ENCODE results near the gene CCDC69.

CCDC69 gene

DNA sequence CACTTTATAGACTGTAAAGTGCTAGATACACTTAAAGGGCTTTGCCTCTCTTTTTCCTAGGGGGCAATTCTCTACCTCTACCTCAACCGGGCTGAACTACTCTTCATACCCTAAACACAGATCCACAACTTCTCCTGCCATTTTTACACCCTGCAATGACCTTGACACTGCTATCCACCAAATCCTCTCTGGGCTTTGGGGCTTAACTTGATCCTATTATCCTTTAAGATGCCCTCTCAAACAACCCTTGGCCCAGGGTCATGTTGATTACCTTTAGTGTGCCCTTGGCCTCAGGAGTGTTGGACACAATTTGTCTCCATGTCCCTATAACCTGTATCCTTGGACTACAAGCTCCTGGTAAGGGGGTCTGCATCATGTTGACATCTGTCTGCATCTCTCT is 85.8 kb downstream of the CCDC69 start:
- DNase-seq: no peak

DNA sequence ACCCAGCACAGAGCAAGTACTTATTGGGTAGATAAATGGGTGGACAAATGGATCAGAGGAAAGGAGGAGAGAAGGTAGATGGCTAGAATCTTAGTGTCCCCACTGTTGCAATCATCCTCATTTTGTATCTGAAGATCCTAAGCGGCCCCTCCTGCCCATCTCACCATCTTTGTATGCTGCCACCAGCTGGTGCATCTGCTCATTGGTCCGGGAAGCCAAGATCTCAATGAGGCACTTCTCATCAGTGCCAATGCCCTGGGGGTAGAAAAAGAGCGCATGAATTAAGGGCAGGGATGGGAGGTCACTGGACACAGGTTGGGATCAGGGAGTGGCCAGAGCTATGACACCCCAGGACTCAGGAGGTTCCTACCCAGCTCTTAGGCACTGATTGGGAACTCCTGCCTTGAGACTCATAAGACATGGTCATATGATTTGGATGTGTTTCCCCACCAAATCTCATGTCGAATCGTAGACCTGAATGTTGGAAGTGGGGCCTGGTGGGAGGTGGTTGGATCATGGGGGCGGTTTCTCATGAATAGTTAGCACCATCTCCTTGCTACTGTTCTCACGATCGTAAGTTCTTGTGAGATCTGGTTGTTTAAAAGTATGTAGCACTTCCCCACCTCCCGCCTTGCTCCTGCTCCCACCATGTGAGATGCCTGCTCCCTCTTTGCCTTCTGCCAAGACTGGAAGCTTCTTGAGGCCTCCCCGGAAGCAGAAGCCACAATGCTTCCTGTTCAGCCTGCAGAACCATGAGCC is 86.6 kb downstream of the CCDC69 start:
- no peak for DNase-seq

GRCh38 chr5:151134228-151134627 is 89.7 kb downstream of the CCDC69 start:
- DNase-seq: no peak

- DNase-seq: no peak
Observed at GRCh38 chr5:151132963-151133362, 90.9 kb downstream of the CCDC69 start.

Data from SW 1271 (cell line).